ENCODE measurements around the gene CHI3L1. TPM values are rescaled to one million over a fixed set of nuclear protein-coding genes. Genes with fewer than 3 reads are reported as not detected.

CHI3L1 gene
- total RNA-seq, 1 experiment from 2014 or later: not detected

DNA sequence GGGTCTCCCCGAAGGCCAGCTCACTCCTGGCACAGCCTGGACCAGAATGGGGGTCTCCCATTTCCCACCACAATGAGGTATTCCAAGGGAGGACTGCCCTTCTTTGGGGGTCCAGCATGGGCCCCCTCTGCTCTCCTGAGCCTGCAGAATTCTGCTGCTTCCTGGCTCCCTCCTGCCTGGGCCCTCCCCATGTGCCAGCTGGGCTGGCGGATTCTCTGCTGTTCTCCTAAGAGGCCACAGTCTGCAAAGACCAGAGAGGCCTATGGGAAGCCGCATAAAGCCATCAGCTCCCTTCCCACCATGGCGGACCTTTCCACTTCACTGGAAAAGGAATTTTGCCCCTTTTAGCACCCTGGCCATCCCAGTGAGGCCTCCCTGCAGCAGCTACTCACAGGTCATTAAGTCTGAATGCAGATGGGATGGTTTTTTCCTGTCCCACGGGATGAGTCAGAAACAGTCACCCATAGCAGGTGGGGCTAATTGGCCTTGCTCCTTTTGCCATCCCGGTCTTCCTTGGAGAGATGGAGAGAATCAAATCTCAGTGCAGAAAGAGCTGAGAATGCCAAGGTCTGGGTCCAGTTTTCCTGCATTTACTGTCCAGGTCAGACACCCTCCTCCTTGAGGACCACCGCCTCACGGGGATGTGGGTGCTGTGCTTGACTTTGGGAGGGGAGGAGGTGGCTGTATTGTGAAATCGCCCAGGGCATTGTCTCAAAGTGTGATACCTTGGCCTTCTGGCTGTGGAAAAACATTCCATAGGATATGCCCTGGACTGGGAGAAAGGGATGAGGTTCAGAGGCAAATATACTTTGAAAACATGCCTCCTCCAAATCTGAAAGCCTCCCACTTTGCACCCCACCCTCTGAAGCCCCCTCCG, 34.1 kb downstream of the CHI3L1 start (continued):
- TF ChIP-seq, protein P1, sequence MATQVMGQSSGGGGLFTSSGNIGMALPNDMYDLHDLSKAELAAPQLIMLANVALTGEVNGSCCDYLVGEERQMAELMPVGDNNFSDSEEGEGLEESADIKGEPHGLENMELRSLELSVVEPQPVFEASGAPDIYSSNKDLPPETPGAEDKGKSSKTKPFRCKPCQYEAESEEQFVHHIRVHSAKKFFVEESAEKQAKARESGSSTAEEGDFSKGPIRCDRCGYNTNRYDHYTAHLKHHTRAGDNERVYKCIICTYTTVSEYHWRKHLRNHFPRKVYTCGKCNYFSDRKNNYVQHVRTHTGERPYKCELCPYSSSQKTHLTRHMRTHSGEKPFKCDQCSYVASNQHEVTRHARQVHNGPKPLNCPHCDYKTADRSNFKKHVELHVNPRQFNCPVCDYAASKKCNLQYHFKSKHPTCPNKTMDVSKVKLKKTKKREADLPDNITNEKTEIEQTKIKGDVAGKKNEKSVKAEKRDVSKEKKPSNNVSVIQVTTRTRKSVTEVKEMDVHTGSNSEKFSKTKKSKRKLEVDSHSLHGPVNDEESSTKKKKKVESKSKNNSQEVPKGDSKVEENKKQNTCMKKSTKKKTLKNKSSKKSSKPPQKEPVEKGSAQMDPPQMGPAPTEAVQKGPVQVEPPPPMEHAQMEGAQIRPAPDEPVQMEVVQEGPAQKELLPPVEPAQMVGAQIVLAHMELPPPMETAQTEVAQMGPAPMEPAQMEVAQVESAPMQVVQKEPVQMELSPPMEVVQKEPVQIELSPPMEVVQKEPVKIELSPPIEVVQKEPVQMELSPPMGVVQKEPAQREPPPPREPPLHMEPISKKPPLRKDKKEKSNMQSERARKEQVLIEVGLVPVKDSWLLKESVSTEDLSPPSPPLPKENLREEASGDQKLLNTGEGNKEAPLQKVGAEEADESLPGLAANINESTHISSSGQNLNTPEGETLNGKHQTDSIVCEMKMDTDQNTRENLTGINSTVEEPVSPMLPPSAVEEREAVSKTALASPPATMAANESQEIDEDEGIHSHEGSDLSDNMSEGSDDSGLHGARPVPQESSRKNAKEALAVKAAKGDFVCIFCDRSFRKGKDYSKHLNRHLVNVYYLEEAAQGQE (IDR thresholded peaks at IDR 0.05; ENCODE audit: low read depth): no peak
- TF ChIP-seq ZNF274 (IDR thresholded peaks at IDR 0.05; ENCODE audit: low read depth, low read length): no peak

DNA sequence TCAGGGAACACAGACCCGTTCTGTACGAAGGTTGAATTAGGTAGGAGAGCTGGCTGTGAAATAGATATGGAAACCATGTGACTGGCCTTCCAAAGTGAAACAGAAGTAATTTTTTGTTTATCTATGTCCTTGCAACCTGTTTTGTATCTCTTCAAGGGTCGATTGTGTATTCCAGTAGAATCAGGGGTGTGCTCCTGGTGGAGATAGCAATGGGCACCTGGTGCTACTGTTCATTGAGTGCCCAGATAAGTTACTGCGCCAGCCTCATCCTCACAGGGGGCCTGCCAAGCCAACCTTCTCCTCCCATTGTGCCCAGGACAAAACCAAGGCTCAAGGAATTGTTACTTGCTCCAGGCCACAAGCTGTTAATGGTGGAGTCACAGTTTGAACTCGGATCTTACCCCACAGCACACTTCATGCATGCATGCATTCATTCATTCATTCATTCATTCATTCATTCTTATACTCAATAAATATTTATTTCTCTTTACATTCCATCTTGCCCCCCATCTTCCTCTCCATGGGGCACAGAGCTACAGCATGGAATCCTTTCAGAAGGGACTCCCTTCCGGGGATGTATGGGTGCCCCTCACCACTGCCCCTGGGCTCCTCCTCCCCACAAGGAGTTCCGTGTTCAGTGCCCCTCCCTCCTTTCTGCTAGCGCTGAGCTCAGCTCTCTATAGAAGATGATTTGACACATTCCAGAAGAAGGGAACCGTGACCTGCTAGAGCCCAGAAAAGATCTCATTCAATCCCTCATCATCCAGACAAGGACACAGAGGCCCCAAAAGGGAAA, 34.9 kb downstream of the CHI3L1 start:
- H4K20me1 ChIP-seq (ENCODE audit: insufficient read depth): no peaks in the 10 kb centered on the region
- H3K9ac ChIP-seq (ENCODE audit: low read length): no peak overlapping the region
- H3K79me2 ChIP-seq (ENCODE audit: insufficient read depth, low read length): no peaks in the 10 kb centered on the region
- DNase-seq (ENCODE audit: low read depth, low spot score) (no peak), ATAC-seq (no peak)
- ChIA-PET RAD21 (ENCODE audit: low non-redundant PET in 1 of 2, low total read pairs in 2 of 2, uncharacterized antibody in 2 of 2, unreplicated experiment in 2 of 2) (no interaction called here), CTCF (no interaction called here), POLR2A (no interaction called here)
- H3K4me3 ChIP-seq (replicated peaks in 1 of 2; ENCODE audit: low read depth in 1 of 2, low read length in 2 of 2): no peak overlapping the region
- H3K27ac ChIP-seq (ENCODE audit: low read depth, low read length): no peak overlapping the region
- H3K9me2 ChIP-seq (ENCODE audit: insufficient read depth): no peaks in the 10 kb centered on the region
- no peaks in the 10 kb centered on the region for H3K27me3 ChIP-seq (ENCODE audit: insufficient read depth, low read length)
- intact Hi-C loops (cut with micrococcal nuclease): no loop called here
- H3K4me1 ChIP-seq (ENCODE audit: control insufficient read depth in 1 of 2, insufficient read depth in 2 of 2, low read length in 2 of 2): peaks cover 3 to 33% of the 10 kb centered on the region in 2 experiments; a peak in 3 of 4 replicates
- no peaks in the 10 kb centered on the region for H3K9me3 ChIP-seq (ENCODE audit: control insufficient read depth in 1 of 2, insufficient read depth in 1 of 2, low read depth in 1 of 2, low read length in 2 of 2)
- H2AFZ ChIP-seq (ENCODE audit: low read depth, low read length, poor library complexity, severe bottlenecking): no peak overlapping the region
- no peak overlapping the region for H3K4me2 ChIP-seq (ENCODE audit: low read length)
- BruUV-seq (replicated peaks): no TSS peak
- no peaks in the 10 kb centered on the region for H3K36me3 ChIP-seq (ENCODE audit: control insufficient read depth in 1 of 2, insufficient read depth in 2 of 2, low read length in 2 of 2)
- TF ChIP-seq JUND (IDR thresholded peaks at IDR 0.05) (no peak), EGR1 (IDR thresholded peaks at IDR 0.05; ENCODE audit: low read depth) (no peak), FOSL1 (IDR thresholded peaks at IDR 0.05; ENCODE audit: low read depth) (no peak), EZH2phosphoT487 (IDR thresholded peaks at IDR 0.05; ENCODE audit: borderline replicate concordance) (no peak)
- TF ChIP-seq, protein P2, sequence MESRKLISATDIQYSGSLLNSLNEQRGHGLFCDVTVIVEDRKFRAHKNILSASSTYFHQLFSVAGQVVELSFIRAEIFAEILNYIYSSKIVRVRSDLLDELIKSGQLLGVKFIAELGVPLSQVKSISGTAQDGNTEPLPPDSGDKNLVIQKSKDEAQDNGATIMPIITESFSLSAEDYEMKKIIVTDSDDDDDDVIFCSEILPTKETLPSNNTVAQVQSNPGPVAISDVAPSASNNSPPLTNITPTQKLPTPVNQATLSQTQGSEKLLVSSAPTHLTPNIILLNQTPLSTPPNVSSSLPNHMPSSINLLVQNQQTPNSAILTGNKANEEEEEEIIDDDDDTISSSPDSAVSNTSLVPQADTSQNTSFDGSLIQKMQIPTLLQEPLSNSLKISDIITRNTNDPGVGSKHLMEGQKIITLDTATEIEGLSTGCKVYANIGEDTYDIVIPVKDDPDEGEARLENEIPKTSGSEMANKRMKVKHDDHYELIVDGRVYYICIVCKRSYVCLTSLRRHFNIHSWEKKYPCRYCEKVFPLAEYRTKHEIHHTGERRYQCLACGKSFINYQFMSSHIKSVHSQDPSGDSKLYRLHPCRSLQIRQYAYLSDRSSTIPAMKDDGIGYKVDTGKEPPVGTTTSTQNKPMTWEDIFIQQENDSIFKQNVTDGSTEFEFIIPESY (IDR thresholded peaks at IDR 0.05; ENCODE audit: extremely low read depth, insufficient replicate concordance, low read length): no peak
